Activated CD4-positive, alpha-beta T cell treated with anti-CD3 and anti-CD28 coated beads for 36 hours (primary cell): ENCODE data around the gene ETS1. TPM values are rescaled to one million over a fixed set of nuclear protein-coding genes. Genes with fewer than 3 reads are reported as not detected.

Experiments used
- ATAC-seq: fragments of 200-7000 bp; cut with Tn5 transposase; one replicate; pipeline ENCODE4 v1.10.0; 2021; ENCODE audit warnings: mild to moderate bottlenecking, moderate library complexity
- CTCF ChIA-PET: fragments of 350-600 bp; sonication (Branson Sonifier 250); formaldehyde crosslinking; loops from one replicate; lab custom pipeline; 2021; ENCODE audit warnings: antibody characterized with exemption; lab: Charles Lee
- POLR2A ChIA-PET: fragments of 350-600 bp; sonication (Branson Sonifier 250); formaldehyde crosslinking; loops from one replicate; lab custom pipeline; 2021; ENCODE audit warnings: antibody characterized with exemption, inconsistent platforms; lab: Charles Lee
- DNase-seq: peaks from one replicate; pipeline ENCODE4 v3.0.0-alpha.2; 2020
- H3K27ac Mint-ChIP-seq: one replicate; pipeline ENCODE4 v1.8.0; 2021; ENCODE audit warnings: mixed read lengths
- H3K27me3 Mint-ChIP-seq: one replicate; pipeline ENCODE4 v1.8.0; 2021; ENCODE audit warnings: mixed read lengths
- H3K36me3 Mint-ChIP-seq: one replicate; pipeline ENCODE4 v1.8.0; 2021; ENCODE audit warnings: low read depth, mixed read lengths
- H3K4me1 Mint-ChIP-seq: one replicate; pipeline ENCODE4 v1.8.0; 2021; ENCODE audit warnings: mixed read lengths
- H3K4me3 Mint-ChIP-seq: one replicate; pipeline ENCODE4 v1.8.0; 2021; ENCODE audit warnings: mild to moderate bottlenecking, moderate library complexity, mixed read lengths
- H3K9me3 Mint-ChIP-seq: one replicate; pipeline ENCODE4 v1.8.0; 2021; ENCODE audit warnings: low read depth, mixed read lengths
- intact Hi-C, 2 experiments: fragments of 100-400 bp; cut with DNase I in 1 of 2; cut with micrococcal nuclease in 1 of 2; formaldehyde crosslinking; loops; one replicate each; pipeline versions ENCODE4 v1.14.2 to v1.15.1; 2022 to 2024; cut with DNase I, micrococcal nuclease
- microRNA-seq: library from miRNA; unstranded; fragments of <30 nt; microRNA quantifications from one replicate; pipeline ENCODE4 v1.2.0, GENCODE V29; 2021; ENCODE audit warnings: borderline replicate concordance
- total RNA-seq, 2 experiments: library from RNA; stranded (reverse); gene quantifications; one replicate each; pipeline ENCODE4 v1.2.3, GENCODE V29; 2021

Gene ETS1
- total RNA-seq, 2 experiments from 2014 or later = 410 to 449 TPM

GRCh38 chr11:128415539-128415938 lies 171.8 kb downstream of the ETS1 start:
- no peak overlapping the region for H3K27ac Mint-ChIP-seq

GRCh38 chr11:128412847-128413791 lies 174.2 kb downstream of the ETS1 start:
- ATAC-seq = peak; percentile 65
- intact Hi-C loops = no loop called here
- POLR2A ChIA-PET = no interaction called here
- no peak for DNase-seq
- Mint-ChIP-seq H3K4me3 (no peak overlapping the region), H3K4me1 (peaks cover 65% of the 10 kb centered on the region), H3K27me3 (no peaks in the 10 kb centered on the region), H3K36me3 (no peaks in the 10 kb centered on the region), H3K27ac (peak overlapping the region; percentile 75), H3K9me3 (peaks cover 2% of the 10 kb centered on the region)
- CTCF ChIA-PET = no interaction called here

More at GRCh38 chr11:128415539-128415938, 171.8 kb downstream of the ETS1 start:
- intact Hi-C loops = loop anchor here in 1 of 2 experiments (1.0 kb wide), 1 partner anchor 119 kb away; no protein-coding TSS in a partner anchor
- Mint-ChIP-seq H3K36me3 (no peaks in the 10 kb centered on the region), H3K4me1 (peaks cover 63% of the 10 kb centered on the region), H3K4me3 (no peak overlapping the region), H3K27me3 (no peaks in the 10 kb centered on the region), H3K9me3 (peaks cover 2% of the 10 kb centered on the region)
- ChIA-PET POLR2A (no interaction called here), CTCF (interaction anchor here (0.6 to 1.0 kb wide), 2 partner anchors 94 to 184 kb away, joined by 3 to 4 read pairs; no protein-coding TSS in a partner anchor)
- no peak for ATAC-seq
- DNase-seq = no peak

- ATAC-seq (peak; percentile 49), DNase-seq (no peak)
- Mint-ChIP-seq H3K27ac (peak overlapping the region; percentile 73), H3K4me1 (peaks cover 57% of the 10 kb centered on the region), H3K9me3 (peaks cover 2% of the 10 kb centered on the region), H3K4me3 (no peak overlapping the region), H3K27me3 (no peaks in the 10 kb centered on the region), H3K36me3 (no peaks in the 10 kb centered on the region)
- ChIA-PET POLR2A (no interaction called here), CTCF (interaction anchor here (1.0 kb wide), 1 partner anchor 100 kb away, joined by 3 read pairs; no protein-coding TSS in a partner anchor)
- intact Hi-C loops = no loop called here
These were observed 175.5 kb downstream of the ETS1 start for GRCh38 chr11:128411812-128412211.

GRCh38 chr11:128411150-128411549 lies 176.2 kb downstream of the ETS1 start:
- DNase-seq (no peak), ATAC-seq (no peak)
- peaks cover 56% of the 10 kb centered on the region for H3K4me1 Mint-ChIP-seq
- POLR2A ChIA-PET = no interaction called here
- H3K27me3 Mint-ChIP-seq = no peaks in the 10 kb centered on the region
- no peaks in the 10 kb centered on the region for H3K36me3 Mint-ChIP-seq
- H3K9me3 Mint-ChIP-seq = peaks cover 2% of the 10 kb centered on the region
- H3K27ac Mint-ChIP-seq = no peak overlapping the region
- intact Hi-C loops = no loop called here
- H3K4me3 Mint-ChIP-seq = no peak overlapping the region
- CTCF ChIA-PET = interaction anchor here (1.1 kb wide), 1 partner anchor 121 kb away, joined by 3 read pairs; no protein-coding TSS in a partner anchor

GRCh38 chr11:128409476-128409875 lies 177.9 kb downstream of the ETS1 start:
- H3K36me3 Mint-ChIP-seq = no peaks in the 10 kb centered on the region
- peaks cover 2% of the 10 kb centered on the region for H3K9me3 Mint-ChIP-seq
- peaks cover 52% of the 10 kb centered on the region for H3K4me1 Mint-ChIP-seq
- H3K4me3 Mint-ChIP-seq = no peak overlapping the region
- ChIA-PET CTCF (interaction anchor here (0.6 to 2.3 kb wide), 4 partner anchors 10 to 123 kb away, joined by 4 to 12 read pairs (median 8); no protein-coding TSS in a partner anchor), POLR2A (no interaction called here)
- H3K27me3 Mint-ChIP-seq = no peaks in the 10 kb centered on the region
- no peak overlapping the region for H3K27ac Mint-ChIP-seq
- intact Hi-C loops = no loop called here
- DNase-seq = no peak
- ATAC-seq = no peak

Small RNAs within 50 kb of the gene (microRNA-seq; reads per million reads assigned to microRNA genes)
- not detected for gene MIR6090

Other genes starting within 250 kb of the ETS1 start
- 10 to 100 TPM; 40.4 to 57.0 TPM for gene FLI1, start 106.5 kb upstream of the ETS1 start, total RNA-seq